Mesenchymal stem cell (in vitro differentiated cells and primary cell): Measurements from ENCODE around the gene MTMR1.

ENCODE experiments used
- DNase-seq: peaks from one replicate; pipeline ENCODE4 v3.0.0-alpha.2; 2013
- H2AFZ ChIP-seq: one replicate; pipeline ENCODE4 v1.6.1; 2013; ENCODE audit warnings: low read depth, mild to moderate bottlenecking, control low read depth, inconsistent platforms, low read length, moderate library complexity
- H2AK5ac ChIP-seq: 2 replicates; pipeline ENCODE4 v1.6.1; 2013; ENCODE audit warnings: low read length, moderate library complexity, mild to moderate bottlenecking, inconsistent platforms; ENCODE audit not compliant: severe bottlenecking
- H2BK120ac ChIP-seq: one replicate; pipeline ENCODE4 v1.6.1; 2013; ENCODE audit warnings: low read depth, mild to moderate bottlenecking, inconsistent platforms, low read length, moderate library complexity
- H2BK12ac ChIP-seq, 2 experiments: one replicate each; pipeline ENCODE4 v1.6.1; 2013; ENCODE audit warnings: inconsistent platforms in 2 of 2, low read length in 2 of 2, mild to moderate bottlenecking in 2 of 2, moderate library complexity in 2 of 2, control low read depth in 1 of 2
- H2BK15ac ChIP-seq: one replicate; pipeline ENCODE4 v1.6.1; 2013; ENCODE audit warnings: mild to moderate bottlenecking, low read depth, inconsistent platforms; ENCODE audit not compliant: poor library complexity, severe bottlenecking
- H2BK5ac ChIP-seq: 2 replicates; pipeline ENCODE4 v1.6.1; 2013; ENCODE audit warnings: low read depth, mild to moderate bottlenecking, low read length, control low read depth, inconsistent platforms; ENCODE audit not compliant: poor library complexity, severe bottlenecking
- H3K14ac ChIP-seq, 2 experiments: one replicate each; pipeline ENCODE4 v1.6.1; 2013; ENCODE audit warnings: inconsistent platforms in 2 of 2, low read length in 2 of 2, control low read depth in 1 of 2, mild to moderate bottlenecking in 1 of 2, moderate library complexity in 1 of 2
- H3K18ac ChIP-seq, 2 experiments: one replicate each; pipeline ENCODE4 v1.6.1; 2013; ENCODE audit warnings: inconsistent platforms in 2 of 2, low read length in 2 of 2, control low read depth in 1 of 2, low read depth in 1 of 2, mild to moderate bottlenecking in 1 of 2
- H3K23ac ChIP-seq, 2 experiments: one replicate each; pipeline ENCODE4 v1.6.1; 2013; ENCODE audit warnings: inconsistent platforms in 2 of 2, low read length in 2 of 2, mild to moderate bottlenecking in 2 of 2, moderate library complexity in 2 of 2, control low read depth in 1 of 2
- H3K27ac ChIP-seq: 2 replicates; pipeline ENCODE4 v1.5.1; 2013; ENCODE audit warnings: mild to moderate bottlenecking, moderate library complexity, low read length, control low read depth, inconsistent platforms; ENCODE audit not compliant: poor library complexity, severe bottlenecking
- H3K27me3 ChIP-seq, 2 experiments: 2 replicates each; pipeline versions ENCODE4 v1.6.1 to v1.7.0; 2013; ENCODE audit warnings: low read length in 2 of 2, mild to moderate bottlenecking in 2 of 2, moderate library complexity in 2 of 2, control low read depth in 1 of 2, inconsistent platforms in 1 of 2; ENCODE audit not compliant: control insufficient read depth in 1 of 2, insufficient read depth in 1 of 2
- H3K36me3 ChIP-seq, 2 experiments: 2 replicates each; pipeline versions ENCODE4 v1.6.1 to v1.7.0; 2013; ENCODE audit warnings: low read length in 2 of 2, control low read depth in 1 of 2, inconsistent platforms in 1 of 2, low read depth in 1 of 2, mild to moderate bottlenecking in 1 of 2; ENCODE audit not compliant: insufficient read depth in 2 of 2, control insufficient read depth in 1 of 2
- H3K4ac ChIP-seq, 2 experiments: one replicate each; pipeline ENCODE4 v1.6.1; 2013; ENCODE audit warnings: inconsistent platforms in 2 of 2, low read length in 2 of 2, mild to moderate bottlenecking in 2 of 2, moderate library complexity in 2 of 2, control low read depth in 1 of 2, low read depth in 1 of 2
- H3K4me1 ChIP-seq: 2 replicates; pipeline ENCODE4 v1.6.1; 2013; ENCODE audit warnings: low read depth, low read length, control low read depth; ENCODE audit not compliant: control insufficient read depth, insufficient read depth
- H3K4me2 ChIP-seq: 2 replicates; pipeline ENCODE4 v1.6.1; 2013; ENCODE audit warnings: low read length, mild to moderate bottlenecking, inconsistent platforms; ENCODE audit not compliant: poor library complexity, severe bottlenecking
- H3K4me3 ChIP-seq, 2 experiments: 2 replicates each; pipeline versions ENCODE4 v1.5.1 to v1.7.0; 2013; ENCODE audit warnings: low read length in 2 of 2, mild to moderate bottlenecking in 2 of 2, control low read depth in 1 of 2, low read depth in 1 of 2; ENCODE audit not compliant: insufficient read depth in 1 of 2
- H3K79me1 ChIP-seq: replicated peaks from 2 replicates; pipeline ENCODE4 v1.6.1; 2013; ENCODE audit warnings: mild to moderate bottlenecking, control low read depth, low read length, inconsistent platforms; ENCODE audit not compliant: poor library complexity, severe bottlenecking
- H3K9ac ChIP-seq: 2 replicates; pipeline ENCODE4 v1.7.0; 2013; ENCODE audit warnings: mild to moderate bottlenecking, low read length, moderate library complexity
- H3K9me3 ChIP-seq: 2 replicates; pipeline ENCODE4 v1.7.0; 2013; ENCODE audit warnings: mild to moderate bottlenecking, low read length; ENCODE audit not compliant: control insufficient read depth
- H4K8ac ChIP-seq: one replicate; pipeline ENCODE4 v1.6.1; 2013; ENCODE audit warnings: inconsistent platforms, mild to moderate bottlenecking, low read length, moderate library complexity
- H4K91ac ChIP-seq: one replicate; pipeline ENCODE4 v1.6.1; 2013; ENCODE audit warnings: mild to moderate bottlenecking, low read length, inconsistent platforms
- WGBS: methylation state at CpG from one replicate; pipeline ENCODE4 v1.1.7; 2013; ENCODE audit warnings: mixed read lengths; 5-methylcytosine and 5-hydroxymethylcytosine counted together

The MTMR1 gene

DNA sequence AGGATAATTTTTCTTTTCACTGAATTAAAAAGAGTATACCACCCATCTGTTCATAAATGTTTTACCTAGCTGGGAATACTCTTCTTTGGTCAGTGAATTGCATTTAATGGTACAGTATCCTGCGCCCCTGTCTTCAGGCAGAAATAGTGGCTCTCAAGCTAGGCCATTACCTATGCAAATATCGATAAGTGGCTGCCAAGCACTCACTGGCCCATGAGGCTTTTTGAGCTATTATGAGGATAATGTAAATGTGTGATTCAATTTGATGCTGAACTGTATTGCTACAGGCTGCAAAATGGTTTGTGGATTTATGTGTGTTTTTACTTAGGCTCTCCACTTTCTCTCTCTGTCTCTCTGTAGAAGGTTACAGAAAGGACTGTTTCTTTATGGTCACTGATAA is 30.1 kb upstream of the MTMR1 start:
- H3K27ac ChIP-seq: no peak overlapping the region
- DNase-seq: no peak
- peaks cover 2% of the 10 kb centered on the region for H3K4me1 ChIP-seq
- no peak overlapping the region for H3K18ac ChIP-seq
- H3K9me3 ChIP-seq: no peaks in the 10 kb centered on the region
- no peak overlapping the region for H2AK5ac ChIP-seq
- H2AFZ ChIP-seq: no peak overlapping the region
- peaks cover 6 to 34% of the 10 kb centered on the region in 2 experiments for H3K36me3 ChIP-seq
- no peak overlapping the region for H4K8ac ChIP-seq
- no peak overlapping the region for H3K4ac ChIP-seq
- H2BK15ac ChIP-seq: no peak overlapping the region
- no peak overlapping the region for H4K91ac ChIP-seq
- 95% methylated on average over 2 of the region's 2 CpGs for WGBS
- H3K4me3 ChIP-seq: no peak overlapping the region
- H3K79me1 ChIP-seq: no peaks in the 10 kb centered on the region
- no peak overlapping the region for H3K14ac ChIP-seq
- no peak overlapping the region for H2BK120ac ChIP-seq
- H2BK12ac ChIP-seq: no peak overlapping the region
- no peak overlapping the region for H3K23ac ChIP-seq
- no peak overlapping the region for H3K9ac ChIP-seq
- no peak overlapping the region for H2BK5ac ChIP-seq
- no peaks in the 10 kb centered on the region for H3K27me3 ChIP-seq
- no peak overlapping the region for H3K4me2 ChIP-seq

DNA sequence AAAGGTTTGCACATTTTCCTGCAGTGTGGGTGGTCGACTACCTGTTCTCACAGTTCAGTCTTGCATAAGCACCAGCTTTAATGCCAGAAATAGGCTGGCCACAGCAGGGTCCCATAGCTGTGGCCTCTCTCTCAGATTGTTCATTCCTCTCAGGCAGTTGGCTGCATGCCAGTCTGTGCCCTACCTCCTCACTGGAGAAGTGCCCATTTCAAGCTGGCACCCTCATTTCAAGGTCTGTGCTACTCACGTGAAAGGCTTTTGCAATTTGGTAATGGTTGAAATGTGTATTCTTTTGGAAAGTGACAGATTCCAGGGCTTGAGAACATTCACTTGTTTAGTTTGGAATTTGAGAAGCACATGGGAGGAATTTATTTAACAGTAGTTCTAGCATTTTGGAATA is 28.9 kb upstream of the MTMR1 start:
- H2BK15ac ChIP-seq: no peak overlapping the region

DNA sequence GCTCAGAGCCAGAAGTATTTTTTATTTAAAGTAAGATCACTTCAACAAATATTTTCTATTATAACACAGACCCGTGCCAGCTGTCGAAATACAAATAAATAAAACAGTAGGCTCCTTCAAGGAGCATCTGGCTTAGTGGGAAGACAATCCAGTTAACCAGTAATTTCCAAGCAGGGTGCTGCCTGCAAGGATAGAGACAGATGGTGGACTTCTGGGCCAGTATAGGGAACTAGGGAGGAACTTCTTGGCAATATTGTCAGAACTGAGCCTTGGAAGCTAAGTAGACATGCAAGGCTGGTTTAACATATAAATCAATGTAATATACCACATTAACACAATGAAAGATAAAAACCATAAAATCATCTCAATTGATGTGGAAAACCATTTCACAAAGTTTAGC is 17.0 kb upstream of the MTMR1 start:
- WGBS: 100% methylated on average over 2 of the region's 2 CpGs
- no peak overlapping the region for H3K27ac ChIP-seq

More for the DNA sequence above, 28.9 kb upstream of the MTMR1 start:
- H2BK5ac ChIP-seq: no peak overlapping the region
- H3K4me1 ChIP-seq: peaks cover 2% of the 10 kb centered on the region
- no peak overlapping the region for H3K18ac ChIP-seq
- H4K91ac ChIP-seq: no peak overlapping the region
- H3K27ac ChIP-seq: no peak overlapping the region
- H2BK120ac ChIP-seq: no peak overlapping the region
- DNase-seq: no peak
- no peak overlapping the region for H2BK12ac ChIP-seq
- no CpG with 5 or more reads among the region's 2 CpGs for WGBS
- H2AFZ ChIP-seq: no peak overlapping the region
- H3K4me3 ChIP-seq: no peak overlapping the region
- no peak overlapping the region for H3K23ac ChIP-seq
- H3K79me1 ChIP-seq: no peaks in the 10 kb centered on the region
- H4K8ac ChIP-seq: no peak overlapping the region
- no peak overlapping the region for H2AK5ac ChIP-seq
- H3K36me3 ChIP-seq: peaks cover 6 to 32% of the 10 kb centered on the region in 2 experiments
- no peak overlapping the region for H3K4me2 ChIP-seq
- no peaks in the 10 kb centered on the region for H3K9me3 ChIP-seq
- H3K9ac ChIP-seq: no peak overlapping the region
- H3K14ac ChIP-seq: no peak overlapping the region
- no peak overlapping the region for H3K4ac ChIP-seq
- H3K27me3 ChIP-seq: no peaks in the 10 kb centered on the region

DNA sequence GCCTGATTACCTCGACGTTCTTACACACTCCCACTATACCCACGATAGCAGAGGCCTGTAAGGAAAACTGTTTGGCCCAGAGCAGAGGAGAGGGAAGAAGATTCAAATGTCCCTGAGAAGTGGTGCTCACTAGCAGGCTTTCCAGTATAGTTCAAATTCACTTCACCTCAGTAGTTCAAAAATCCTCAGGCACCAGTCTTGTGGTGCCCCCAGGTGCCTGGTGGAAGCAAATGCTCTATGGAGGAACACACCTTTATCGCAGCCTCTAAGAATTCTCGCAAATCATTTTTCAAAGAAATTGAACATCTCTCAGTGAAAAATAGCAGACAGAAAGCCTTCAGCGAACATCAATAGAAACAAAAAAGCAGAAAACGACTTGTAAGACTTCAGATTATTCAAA is 12.2 kb upstream of the MTMR1 start:
- 80% methylated on average over 2 of the region's 7 CpGs for WGBS
- Histone ChIP-seq H3K18ac (no peak overlapping the region), H4K8ac (no peak overlapping the region), H2AK5ac (no peak overlapping the region), H3K4me3 (no peak overlapping the region), H3K4me2 (no peak overlapping the region), H3K14ac (no peak overlapping the region), H3K36me3 (no peaks in the 10 kb centered on the region), H4K91ac (no peak overlapping the region), H3K27ac (no peak overlapping the region), H2AFZ (no peak overlapping the region), H3K4ac (no peak overlapping the region), H3K23ac (no peak overlapping the region), H2BK120ac (no peak overlapping the region), H3K79me1 (no peaks in the 10 kb centered on the region), H3K27me3 (peaks cover 0 to 4% of the 10 kb centered on the region in 2 experiments), H3K4me1 (no peaks in the 10 kb centered on the region), H2BK5ac (no peak overlapping the region), H3K9me3 (no peaks in the 10 kb centered on the region), H3K9ac (no peak overlapping the region), H2BK15ac (no peak overlapping the region), H2BK12ac (no peak overlapping the region)
- no peak for DNase-seq

More for the DNA sequence above, 17.0 kb upstream of the MTMR1 start:
- no peak overlapping the region for H2BK12ac ChIP-seq
- H3K23ac ChIP-seq: no peak overlapping the region
- H3K4me3 ChIP-seq: no peak overlapping the region
- no peak overlapping the region for H3K18ac ChIP-seq
- peaks cover 0 to 3% of the 10 kb centered on the region in 2 experiments for H3K36me3 ChIP-seq
- H3K27me3 ChIP-seq: peaks cover 0 to 4% of the 10 kb centered on the region in 2 experiments
- no peak overlapping the region for H2BK5ac ChIP-seq
- DNase-seq: no peak
- no peaks in the 10 kb centered on the region for H3K4me1 ChIP-seq
- H4K91ac ChIP-seq: no peak overlapping the region
- H2AFZ ChIP-seq: no peak overlapping the region
- H4K8ac ChIP-seq: no peak overlapping the region
- H3K4ac ChIP-seq: no peak overlapping the region
- H2AK5ac ChIP-seq: no peak overlapping the region
- H3K9ac ChIP-seq: no peak overlapping the region
- H2BK15ac ChIP-seq: no peak overlapping the region
- no peaks in the 10 kb centered on the region for H3K79me1 ChIP-seq
- H3K9me3 ChIP-seq: no peaks in the 10 kb centered on the region
- no peak overlapping the region for H3K14ac ChIP-seq
- no peak overlapping the region for H2BK120ac ChIP-seq
- H3K4me2 ChIP-seq: no peak overlapping the region
